NCI-H1048 (cell line): ENCODE results near the gene AGBL2.
"Not testable (repeated sequence)": the region's sequence is repeated elsewhere in the genome, so short reads cannot be mapped to it uniquely, and the experiment has no call there.

ENCODE experiments used
- DNase-seq: peaks from one replicate; lab custom pipeline; 2025; lab: John Stamatoyannopoulos, UW

AGBL2 gene

GRCh38 chr11:47715082-47715669, at the start of gene AGBL2:
AGBL2 (minus strand) TSS chr11:47715369; CDS start chr11:47714650, 719 bp downstream.
- DNase-seq, result peak; percentile 62

- DNase-seq, result not testable (repeated sequence)
Observed at GRCh38 chr11:47759291-47759690, 44.1 kb upstream of the AGBL2 start.

GRCh38 chr11:47756208-47756607, 41.0 kb upstream of the AGBL2 start:
- DNase-seq, result no peak

GRCh38 chr11:47750725-47751124, 35.6 kb upstream of the AGBL2 start:
- no peak for DNase-seq

GRCh38 chr11:47742494-47742893, 27.3 kb upstream of the AGBL2 start:
- not testable (repeated sequence) for DNase-seq

- DNase-seq, result not testable (repeated sequence)
Observed at GRCh38 chr11:47737817-47738216, 22.6 kb upstream of the AGBL2 start.

- no peak for DNase-seq
Observed at GRCh38 chr11:47732271-47732670, 17.1 kb upstream of the AGBL2 start.

- no peak for DNase-seq
Observed at GRCh38 chr11:47731475-47731874, 16.3 kb upstream of the AGBL2 start.

GRCh38 chr11:47726878-47727514, 11.8 kb upstream of the AGBL2 start:
- no peak for DNase-seq

- DNase-seq, result no peak
Observed at GRCh38 chr11:47726118-47726442, 10.9 kb upstream of the AGBL2 start.

- DNase-seq, result no peak
Observed at GRCh38 chr11:47725442-47726117, 10.4 kb upstream of the AGBL2 start.

- DNase-seq, result no peak
Observed at GRCh38 chr11:47724041-47724729, 9.0 kb upstream of the AGBL2 start.

- DNase-seq, result no peak
Observed at GRCh38 chr11:47723041-47723440, 7.9 kb upstream of the AGBL2 start.

- no peak for DNase-seq
Observed at GRCh38 chr11:47720651-47721050, 5.5 kb upstream of the AGBL2 start.

- DNase-seq, result no peak
Observed at GRCh38 chr11:47716692-47717091, 1.5 kb upstream of the AGBL2 start.

- no peak for DNase-seq
Observed at GRCh38 chr11:47714554-47715081, 551 bp downstream of the AGBL2 start.

GRCh38 chr11:47711816-47712215, 3.4 kb downstream of the AGBL2 start:
- DNase-seq, result no peak

- DNase-seq, result no peak
Observed at GRCh38 chr11:47711225-47711624, 3.9 kb downstream of the AGBL2 start.

GRCh38 chr11:47707275-47707786, 7.8 kb downstream of the AGBL2 start:
- not testable (repeated sequence) for DNase-seq

- DNase-seq, result no peak
Observed at GRCh38 chr11:47705721-47706120, 9.4 kb downstream of the AGBL2 start.

GRCh38 chr11:47691979-47692378, 23.2 kb downstream of the AGBL2 start:
- DNase-seq, result no peak

- no peak for DNase-seq
Observed at GRCh38 chr11:47689480-47689879, 25.7 kb downstream of the AGBL2 start.
